GM23248 (cell line): ENCODE measurements around the gene GAD2. TPM values are rescaled to one million over a fixed set of nuclear protein-coding genes. Genes with fewer than 3 reads are reported as not detected.

ENCODE experiments used
- DNase-seq: peaks from one replicate; pipeline ENCODE4 v3.0.0-alpha.2; 2015
- H2AFZ ChIP-seq: fragments of 200-600 bp; sonication (generic); 2 replicates; pipeline ENCODE4 v1.6.1; 2016; ENCODE audit warnings: antibody characterized with exemption
- H3F3A ChIP-seq: fragments of 200-600 bp; sonication (generic); 2 replicates; pipeline ENCODE4 v1.6.1; 2016; ENCODE audit warnings: mild to moderate bottlenecking, antibody characterized with exemption, mixed run types; ENCODE audit not compliant: insufficient read depth
- H3K27ac ChIP-seq: fragments of 200-600 bp; sonication (generic); 2 replicates; pipeline ENCODE4 v1.5.1; 2016; ENCODE audit warnings: mild to moderate bottlenecking
- H3K27me3 ChIP-seq: fragments of 200-600 bp; sonication (generic); replicated peaks from 2 replicates; pipeline ENCODE4 v1.6.1; 2016; ENCODE audit warnings: mild to moderate bottlenecking; ENCODE audit not compliant: insufficient read depth
- H3K36me3 ChIP-seq: fragments of 200-600 bp; sonication (generic); 2 replicates; pipeline ENCODE4 v1.6.1; 2016; ENCODE audit warnings: low read depth, mild to moderate bottlenecking
- H3K4me1 ChIP-seq: fragments of 200-600 bp; sonication (generic); 2 replicates; pipeline ENCODE4 v1.6.1; 2016; ENCODE audit warnings: mild to moderate bottlenecking; ENCODE audit not compliant: insufficient read depth
- H3K4me2 ChIP-seq: fragments of 200-600 bp; sonication (generic); one replicate; pipeline ENCODE4 v1.6.1; 2016; ENCODE audit warnings: mild to moderate bottlenecking; ENCODE audit not compliant: unreplicated experiment
- H3K4me3 ChIP-seq: fragments of 200-600 bp; sonication (generic); 2 replicates; pipeline ENCODE4 v1.5.1; 2016; ENCODE audit warnings: mild to moderate bottlenecking
- H3K79me2 ChIP-seq: fragments of 200-600 bp; sonication (generic); 2 replicates; pipeline ENCODE4 v1.6.1; 2016; ENCODE audit warnings: mild to moderate bottlenecking; ENCODE audit not compliant: insufficient read depth
- H3K9ac ChIP-seq: fragments of 200-600 bp; sonication (generic); 2 replicates; pipeline ENCODE4 v1.6.1; 2016; ENCODE audit warnings: mild to moderate bottlenecking
- H3K9me2 ChIP-seq: fragments of 200-600 bp; sonication (generic); 2 replicates; pipeline ENCODE4 v1.6.1; 2016; ENCODE audit warnings: mixed run types, mild to moderate bottlenecking, moderate library complexity; ENCODE audit not compliant: insufficient read depth
- H3K9me3 ChIP-seq: fragments of 200-600 bp; sonication (generic); one replicate; pipeline ENCODE4 v1.6.1; 2017; ENCODE audit warnings: low read depth
- H4K20me1 ChIP-seq: fragments of 200-600 bp; sonication (generic); 2 replicates; pipeline ENCODE4 v1.6.0; 2016; ENCODE audit not compliant: insufficient read depth
- EZH2 ChIP-seq: fragments of 200-600 bp; sonication (generic); IDR thresholded peaks from 2 replicates; pipeline ENCODE4 v1.6.1; 2018; ENCODE audit warnings: antibody characterized with exemption, mild to moderate bottlenecking; ENCODE audit not compliant: insufficient read depth, poor library complexity, severe bottlenecking
- EZH2phosphoT487 ChIP-seq: fragments of 200-600 bp; sonication (generic); IDR thresholded peaks from 2 replicates; pipeline ENCODE4 v1.6.1; 2018; ENCODE audit warnings: antibody characterized with exemption, moderate library complexity, mild to moderate bottlenecking, low read depth; ENCODE audit not compliant: insufficient read depth
- WGBS, 2 experiments: methylation state at CpG; one replicate each; pipeline ENCODE4 v1.1.6; 2015 to 2017; ENCODE audit warnings: low lambda C conversion rate in 2 of 2, low coverage in 1 of 2; ENCODE audit errors: missing lambda C conversion rate in 2 of 2; 5-methylcytosine and 5-hydroxymethylcytosine counted together
- in situ Hi-C: fragments of 300-500 bp; cut with MboI; formaldehyde crosslinking; loops from 2 replicates; pipeline ENCODE4 v1.15.0; 2020
- polyA plus RNA-seq: library from polyadenylated mRNA; unstranded; fragments of >200 nt; fragmentation: Nextera tagmentation; extraction: Ambion mirVana; gene quantifications from 2 replicates; pipeline ENCODE4 v1.2.1, GENCODE V29; 2016
- total RNA-seq: library from RNA; depleted of rRNA; stranded (reverse); fragments of >200 nt; shearing (Covaris generic); gene quantifications from 2 replicates; pipeline ENCODE4 v1.2.3, GENCODE V29; 2014

Gene GAD2
- total and polyA plus RNA-seq, 2 experiments from 2014 or later = not detected

- H3K27ac ChIP-seq = no peak overlapping the region
- no peaks in the 10 kb centered on the region for H4K20me1 ChIP-seq
- H2AFZ ChIP-seq = no peak overlapping the region
- no peak overlapping the region for H3K4me3 ChIP-seq
- no peak overlapping the region for H3K9ac ChIP-seq
- H3K79me2 ChIP-seq = no peaks in the 10 kb centered on the region
- DNase-seq = no peak
- no peaks in the 10 kb centered on the region for H3F3A ChIP-seq
- H3K36me3 ChIP-seq = no peaks in the 10 kb centered on the region
- in situ Hi-C loops = no loop called here
- WGBS, 2 experiments = 0 to 3% methylated on average over 7 of the region's 7 CpGs
- no peaks in the 10 kb centered on the region for H3K9me2 ChIP-seq
- no peaks in the 10 kb centered on the region for H3K9me3 ChIP-seq
- H3K4me1 ChIP-seq = no peaks in the 10 kb centered on the region
- TF ChIP-seq EZH2 = no peak
- TF ChIP-seq EZH2phosphoT487 = 0 out of 2 replicates have a peak, but pooled peaks have one; percentile 7
- H3K4me2 ChIP-seq = no peak overlapping the region
- H3K27me3 ChIP-seq = peaks cover 77% of the 10 kb centered on the region
Measured at GRCh38 chr10:26214004-26214403, 2.6 kb upstream of the GAD2 start.

GRCh38 chr10:26214551-26215395, 1.8 kb upstream of the GAD2 start:
- Histone ChIP-seq H3K36me3 (no peaks in the 10 kb centered on the region), H3K4me2 (no peak overlapping the region), H3F3A (no peaks in the 10 kb centered on the region), H3K79me2 (no peaks in the 10 kb centered on the region), H3K27me3 (peaks cover 85% of the 10 kb centered on the region), H3K4me1 (no peaks in the 10 kb centered on the region), H4K20me1 (no peaks in the 10 kb centered on the region), H3K9me2 (no peaks in the 10 kb centered on the region), H3K4me3 (no peak overlapping the region), H3K9ac (no peak overlapping the region), H2AFZ (no peak overlapping the region), H3K9me3 (no peaks in the 10 kb centered on the region), H3K27ac (no peak overlapping the region)
- WGBS, 2 experiments = 5% methylated on average over 32 to 33 of the region's 34 CpGs
- no peak for DNase-seq
- TF ChIP-seq EZH2phosphoT487 (0 out of 2 replicates have a peak, but pooled peaks have one; percentile 5), EZH2 (peak; percentile 10)
- in situ Hi-C loops = no loop called here

GRCh38 chr10:26215396-26215934, 1.1 kb upstream of the GAD2 start:
- Histone ChIP-seq H2AFZ (no peak overlapping the region), H3K9ac (no peak overlapping the region), H3K27ac (no peak overlapping the region), H3K4me3 (no peak overlapping the region), H3K9me2 (no peaks in the 10 kb centered on the region), H3K36me3 (no peaks in the 10 kb centered on the region), H3K9me3 (no peaks in the 10 kb centered on the region), H3K27me3 (peaks cover 92% of the 10 kb centered on the region), H3K4me1 (no peaks in the 10 kb centered on the region), H3K79me2 (no peaks in the 10 kb centered on the region), H3K4me2 (no peak overlapping the region), H4K20me1 (no peaks in the 10 kb centered on the region), H3F3A (no peaks in the 10 kb centered on the region)
- no peak for DNase-seq
- TF ChIP-seq EZH2phosphoT487 (no peak), EZH2 (peak; percentile 78)
- in situ Hi-C loops = no loop called here
- WGBS, 2 experiments = 1 to 2% methylated on average over 30 to 31 of the region's 31 CpGs

GRCh38 chr10:26215935-26216584, 514 bp upstream of the GAD2 start:
- Histone ChIP-seq H3K36me3 (no peaks in the 10 kb centered on the region), H3K9ac (no peak overlapping the region), H3F3A (no peaks in the 10 kb centered on the region), H3K79me2 (no peaks in the 10 kb centered on the region), H4K20me1 (no peaks in the 10 kb centered on the region), H3K27ac (no peak overlapping the region), H3K4me1 (no peaks in the 10 kb centered on the region), H2AFZ (no peak overlapping the region), H3K9me2 (no peaks in the 10 kb centered on the region), H3K27me3 (peaks cover 94% of the 10 kb centered on the region), H3K4me2 (peak overlapping the region; percentile 17), H3K4me3 (no peak overlapping the region), H3K9me3 (no peaks in the 10 kb centered on the region)
- in situ Hi-C loops = no loop called here
- TF ChIP-seq EZH2phosphoT487 (0 out of 2 replicates have a peak, but pooled peaks have one; percentile 17), EZH2 (no peak)
- DNase-seq = peak; percentile 66
- 2% methylated on average over 42 to 51 of the region's 57 CpGs for WGBS, 2 experiments
